Transverse colon (tissue), 4 donors: ENCODE data around the gene EXTL1. TPM values are rescaled to one million over a fixed set of nuclear protein-coding genes. Genes with fewer than 3 reads are reported as not detected.

Source experiments
- DNase-seq: peaks from one replicate; pipeline ENCODE4 v3.0.0-alpha.2; 2019
- H3K27ac ChIP-seq, 4 donors: fragments of 200-600 bp; sonication (generic); 2 replicates each; pipeline ENCODE4 v1.5.1; 2016 to 2018; ENCODE audit warnings: inconsistent platforms in 4 of 4
- H3K27me3 ChIP-seq: fragments of 200-600 bp; sonication (generic); 2 replicates; pipeline ENCODE4 v1.5.1; 2017; ENCODE audit warnings: inconsistent platforms
- H3K36me3 ChIP-seq, 4 donors: fragments of 200-600 bp; sonication (generic); 2 replicates each; pipeline ENCODE4 v1.5.1; 2017 to 2019; ENCODE audit warnings: inconsistent platforms in 4 of 4
- H3K4me1 ChIP-seq, 4 donors: fragments of 200-600 bp; sonication (generic); 2 replicates each; pipeline ENCODE4 v1.5.1; 2017 to 2020; ENCODE audit warnings: inconsistent platforms in 4 of 4
- H3K4me3 ChIP-seq, 4 donors: fragments of 200-600 bp; sonication (generic); 1 replicate in 1 of 4; 2 replicates in 3 of 4; pipeline versions ENCODE4 v1.5.1 to v1.6.1; 2017 to 2019; ENCODE audit warnings: inconsistent platforms in 4 of 4
- H3K9me3 ChIP-seq, 2 donors: fragments of 200-600 bp; sonication (generic); 2 replicates each; pipeline ENCODE4 v1.5.1; 2017 to 2019; ENCODE audit warnings: inconsistent platforms in 2 of 2
- EP300 ChIP-seq: sonication (generic); formaldehyde crosslinking; IDR thresholded peaks from one replicate; pipeline ENCODE4 v1.6.1; 2017; ENCODE audit warnings: antibody characterized with exemption, low read depth
- POLR2AphosphoS5 ChIP-seq, 3 donors: sonication (generic); formaldehyde crosslinking; IDR thresholded peaks; one replicate each; pipeline ENCODE4 v1.6.1; 2016; ENCODE audit warnings: antibody characterized with exemption in 3 of 3
- WGBS, 2 donors: methylation state at CpG; one replicate each; pipeline ENCODE4 v1.1.5; 2018; ENCODE audit warnings: low coverage in 1 of 2; 5-methylcytosine and 5-hydroxymethylcytosine counted together
- in situ Hi-C, 4 donors: fragments of 200-750 bp; cut with MboI; loops; one replicate each; pipeline versions ENCODE4 v1.15.0 to v1.15.1; 2017; ENCODE audit warnings: low sequenced_read_pairs in 3 of 4, low pct_ligation_motif_present in 1 of 4, low pct_unique_long_range_greater_than_20kb in 1 of 4
- intact Hi-C: fragments of 100-400 bp; cut with DNase I; formaldehyde crosslinking; loops from one replicate; pipeline ENCODE4 v1.15.1; 2023; ENCODE audit warnings: low total_unique reads
- small RNA-seq, 4 donors: library from RNA; depleted of rRNA; stranded (forward); fragments of <200 nt; gene quantifications; one replicate each; pipeline ENCODE3, GENCODE V24; 2016
- total RNA-seq, 4 donors: library from RNA; depleted of rRNA; stranded (reverse); fragments of >200 nt; gene quantifications; one replicate each; pipeline ENCODE4 v1.1.0, GENCODE V29; 2016

Gene EXTL1
- total RNA-seq, 4 donors from 2014 or later, result 0.16 to 0.41 TPM; not detected in 2

- Histone ChIP-seq H3K27ac (no peak overlapping the region), H3K4me1 (no peaks in the 10 kb centered on the region), H3K36me3 (no peaks in the 10 kb centered on the region), H3K4me3 (no peak overlapping the region), H3K27me3 (peaks cover 21% of the 10 kb centered on the region), H3K9me3 (no peaks in the 10 kb centered on the region)
- TF ChIP-seq EP300, result no peak
- TF ChIP-seq POLR2AphosphoS5 (IDR thresholded peaks at IDR 0.05), result no peak
- in situ Hi-C loops, result no loop called here
- 75 to 83% methylated on average over 2 of the region's 2 CpGs for WGBS, 2 donors
- intact Hi-C loops, result no loop called here
- no peak for DNase-seq
Measured at GRCh38 chr1:26084844-26085243, 63.3 kb downstream of the EXTL1 start.

Small RNA genes lying within 50 kb of the gene (small RNA-seq; reads per million reads assigned to genes)
- 0 reads per million in 4 donors for gene RF00283
- 0 reads per million in 4 donors for gene RF00492

Other genes starting within 250 kb of the EXTL1 start
- 10 to 100 TPM; 17.1 to 68.1 (median 24.4) TPM for gene SELENON, start 221.6 kb upstream of the EXTL1 start, total RNA-seq
- gene MTFR1L, start 201.8 kb upstream of the EXTL1 start, total RNA-seq, result 100 to 1,000 TPM in 1 of 4 donors, 10 to 100 TPM in 3; 73.2 to 125 (median 93.6) TPM
- gene AUNIP, start 162.3 kb upstream of the EXTL1 start, total RNA-seq, result under 1 TPM in 1 of 4 donors, not detected in 3; 0.41 TPM
- 1 to 10 TPM in 3 of 4 donors, not detected in 1; 2.0 to 2.4 (median 2.4) TPM for gene PAQR7, start 146.1 kb upstream of the EXTL1 start, total RNA-seq
- gene STMN1, start 115.4 kb upstream of the EXTL1 start, total RNA-seq, result 10 to 100 TPM in 3 of 4 donors, 1 to 10 TPM in 1; 6.4 to 24.3 (median 16.5) TPM
- 10 to 100 TPM; 23.1 to 60.1 (median 38.8) TPM for gene PAFAH2, start 23.7 kb upstream of the EXTL1 start, total RNA-seq
- under 1 TPM in 1 of 4 donors, not detected in 3; 0.14 TPM for gene SLC30A2, start 24.3 kb downstream of the EXTL1 start, total RNA-seq
- gene TRIM63, start 45.9 kb downstream of the EXTL1 start, total RNA-seq, result 1 to 10 TPM in 1 of 4 donors, under 1 TPM in 1, not detected in 2; 0.32 to 1.8 TPM
- gene PDIK1L, start 90.0 kb downstream of the EXTL1 start, total RNA-seq, result 10 to 100 TPM in 2 of 4 donors, 1 to 10 TPM in 2; 4.0 to 15.6 (median 9.8) TPM
- 1 to 10 TPM in 3 of 4 donors, under 1 TPM in 1; 0.82 to 9.4 (median 2.9) TPM for gene FAM110D, start 137.3 kb downstream of the EXTL1 start, total RNA-seq
- gene C1orf232, start 147.2 kb downstream of the EXTL1 start, total RNA-seq, result not detected
- 10 to 100 TPM in 3 of 4 donors, not detected in 1; 18.7 to 27.2 (median 26.9) TPM for gene ZNF593, start 148.1 kb downstream of the EXTL1 start, total RNA-seq
- gene ZNF593OS, start 150.1 kb downstream of the EXTL1 start, total RNA-seq, result not detected
- 100 to 1,000 TPM in 1 of 4 donors, 10 to 100 TPM in 3; 53.5 to 187 (median 74.4) TPM for gene CNKSR1, start 155.7 kb downstream of the EXTL1 start, total RNA-seq
- not detected for gene CATSPER4, start 168.8 kb downstream of the EXTL1 start, total RNA-seq
- gene CEP85, start 212.4 kb downstream of the EXTL1 start, total RNA-seq, result 10 to 100 TPM in 3 of 4 donors, 1 to 10 TPM in 1; 8.6 to 73.8 (median 13.6) TPM